Measurements from ENCODE around the gene SH2D1B. TPM values are rescaled to one million over a fixed set of nuclear protein-coding genes. Genes with fewer than 3 reads are reported as not detected.

The SH2D1B gene
- total and polyA plus RNA-seq, 9 of the 15 experiments (the other 6 are each of a cell fraction or from before 2014, with no cell fraction given), result 5.6 to 19.6 (median 9.7) TPM

DNA sequence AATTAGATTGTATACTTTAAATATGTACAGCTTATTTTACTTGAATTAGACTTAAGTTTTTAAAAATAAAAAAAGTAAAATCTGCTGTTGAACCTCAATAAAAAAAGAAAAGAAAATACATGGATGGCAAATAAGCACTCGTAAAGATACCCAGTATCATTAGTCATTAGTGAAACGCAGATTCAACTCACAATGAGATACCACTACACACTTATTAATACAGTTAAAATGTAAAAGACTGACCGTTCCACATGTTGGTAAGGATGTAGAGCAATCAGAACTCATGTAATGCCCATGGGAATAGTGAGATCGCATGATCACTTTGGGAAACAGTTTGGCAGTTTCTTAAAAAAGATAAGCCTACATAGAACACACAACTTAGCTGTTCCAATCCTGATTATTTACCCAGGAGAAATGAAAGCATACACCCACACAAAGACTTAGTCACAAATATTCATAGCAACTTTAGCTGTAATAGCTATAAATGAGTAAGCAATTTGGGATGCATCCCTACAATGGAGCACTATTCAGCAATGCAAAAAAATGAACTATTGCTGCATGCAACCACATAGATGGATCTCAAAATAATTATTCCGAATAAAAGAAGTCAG lies 7.3 kb downstream of the SH2D1B start (continued):
- TF ChIP-seq C11orf30 (IDR thresholded peaks at IDR 0.05; ENCODE audit: low read depth) (peak; percentile 46; the same call in 1 of the 2 replicates), FOSL1 (tag; conservative IDR thresholded peaks at IDR 0.05) (0 out of 2 replicates have a peak, but pooled peaks have one; percentile 18)

DNA sequence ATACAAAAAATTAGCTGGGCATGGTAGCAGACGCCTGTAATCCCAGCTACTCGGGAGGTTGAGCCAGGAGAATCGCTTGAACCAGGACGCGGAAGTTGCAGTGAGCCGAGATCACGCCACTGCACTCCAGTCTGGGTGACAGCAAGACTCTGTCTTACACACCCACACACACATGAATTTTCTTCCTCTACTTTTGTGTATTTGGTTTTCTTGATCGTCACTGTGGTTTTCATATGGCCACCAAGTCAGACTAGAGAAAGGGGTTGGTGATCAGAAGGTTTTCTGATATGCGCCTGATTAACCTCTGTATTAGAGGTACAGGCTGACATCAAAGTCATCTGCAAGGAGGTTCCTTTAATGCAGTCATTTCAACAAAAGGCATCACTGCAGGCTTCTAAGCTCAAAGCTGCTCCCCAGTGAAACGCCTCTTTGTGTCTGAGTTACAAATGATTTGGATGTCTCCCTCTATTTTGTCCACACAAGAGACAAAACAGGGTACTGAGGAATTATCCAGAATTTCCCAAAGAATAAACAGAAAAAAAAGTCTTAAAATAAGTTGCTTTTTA lies 11.1 kb downstream of the SH2D1B start:
- H3K4me3 ChIP-seq, result no peak overlapping the region
- ChIA-PET POLR2A (no interaction called here), CTCF (ENCODE audit: low intra/inter-chr PET ratio) (no interaction called here)
- in situ Hi-C loops (cut with MboI) (no loop called here), intact Hi-C loops (cut with micrococcal nuclease) (no loop called here)
- H4K20me1 ChIP-seq (replicated peaks; ENCODE audit: control insufficient read depth, insufficient read depth, low read length), result no peaks in the 10 kb centered on the region
- no peaks in the 10 kb centered on the region for H3K36me3 ChIP-seq (ENCODE audit: control insufficient read depth, insufficient read depth, low read length)
- no peaks in the 10 kb centered on the region for H3K9me3 ChIP-seq (replicated peaks; ENCODE audit: control insufficient read depth, insufficient read depth, low read depth, low read length)
- no peak overlapping the region for H3K9ac ChIP-seq (ENCODE audit: insufficient read depth in 1 of 2, low read depth in 2 of 2, low read length in 2 of 2)
- no peak overlapping the region for H3K4me2 ChIP-seq (ENCODE audit: insufficient read depth, low read length)
- peaks cover 11 to 40% of the 10 kb centered on the region in 2 experiments; a peak in 3 of 5 replicates for H3K4me1 ChIP-seq (replicated peaks in 1 of 2; ENCODE audit: control insufficient read depth in 2 of 2, insufficient read depth in 2 of 2, low read length in 2 of 2)
- 77% methylated on average over 10 of the region's 10 CpGs for WGBS (ENCODE audit: insufficient coverage, low coverage, missing lambda C conversion rate)
- H2AFZ ChIP-seq (ENCODE audit: low read depth, low read length), result peak overlapping the region; percentile 30
- DNase-seq (ENCODE audit: extremely low read depth in 1 of 4, low spot score in 3 of 4), result no peak
- no peak for TF ChIP-seq ZNF232 (CRISPR knock-in tag; IDR thresholded peaks at IDR 0.05)
- no peaks in the 10 kb centered on the region for H3K9me1 ChIP-seq (ENCODE audit: control insufficient read depth, insufficient read depth, low read length)
- no peak for ATAC-seq
- no peak overlapping the region for H3K27ac ChIP-seq (ENCODE audit: extremely low read depth, low read depth, low read length)
- BruUV-seq (replicated peaks), result no TSS peak
- H3K79me2 ChIP-seq (ENCODE audit: control insufficient read depth, insufficient read depth, low read length), result no peaks in the 10 kb centered on the region
- no peak for FAIRE-seq
- no peaks in the 10 kb centered on the region for H3K27me3 ChIP-seq (ENCODE audit: control insufficient read depth in 2 of 2, insufficient read depth in 2 of 2, low read length in 2 of 2)
